GM12878 (cell line): ENCODE data around the gene ACCS. TPM values are rescaled to one million over a fixed set of nuclear protein-coding genes. Genes with fewer than 3 reads are reported as not detected.

Experiments
- ATAC-seq: fragments of 200-7000 bp; cut with Tn5 transposase; 3 replicates; pipeline ENCODE4 v1.9.1; 2020; ENCODE audit warnings: mild to moderate bottlenecking, moderate library complexity
- BruUV-seq: library from RNA; stranded (reverse); fragments of 400-500 nt; replicated peaks from 2 replicates; lab custom pipeline; 2021; lab: Mats Ljungman, UMichigan
- CTCF ChIA-PET: fragments of 300-600 bp; sonication (Branson Sonifier 250); formaldehyde crosslinking; extraction: SDS; loops from one replicate; lab custom pipeline; 2021; ENCODE audit warnings: inconsistent platforms; lab: Yijun Ruan, JAX
- POLR2A ChIA-PET: fragments of 350-600 bp; formaldehyde crosslinking; extraction: SDS; loops from one replicate; lab custom pipeline; 2021; ENCODE audit warnings: inconsistent platforms; lab: Charles Lee
- RAD21 ChIA-PET: fragments of 300-600 bp; sonication (Branson Sonifier 250); formaldehyde crosslinking; loops from one replicate; lab custom pipeline; 2023; ENCODE audit warnings: antibody characterized with exemption; ENCODE audit not compliant: unreplicated experiment; lab: Charles Lee
- SMC1A ChIA-PET: fragments of 300-600 bp; sonication (Branson Sonifier 250); formaldehyde crosslinking; loops from one replicate; lab custom pipeline; 2023; ENCODE audit not compliant: unreplicated experiment, uncharacterized antibody; lab: Charles Lee
- DNase-seq: peaks from one replicate; pipeline ENCODE4 v3.0.0-alpha.2; 2011; ENCODE audit warnings: low read depth, low spot score
- FAIRE-seq: peaks from 3 replicates; lab custom pipeline; 2011; peaks lifted over from hg19 to GRCh38; lab: Jason Lieb, UNC
- H2AFZ ChIP-seq: 2 replicates; pipeline ENCODE4 v1.6.0; 2011; ENCODE audit warnings: low read depth, low read length, control low read depth; ENCODE audit not compliant: control insufficient read depth
- H3K27ac ChIP-seq: 2 replicates; pipeline ENCODE4 v1.5.1; 2011; ENCODE audit warnings: control low read depth; ENCODE audit not compliant: control insufficient read depth, insufficient read depth
- H3K27me3 ChIP-seq, 2 experiments: replicated peaks in 1 of 2; 2 replicates each; pipeline versions ENCODE4 v1.6.0 to v1.6.1; 2011; ENCODE audit warnings: low read length in 1 of 2; ENCODE audit not compliant: control insufficient read depth in 2 of 2, insufficient read depth in 2 of 2
- H3K36me3 ChIP-seq, 2 experiments: 2 replicates each; pipeline ENCODE4 v1.5.1; 2011; ENCODE audit warnings: low read length in 1 of 2; ENCODE audit not compliant: control insufficient read depth in 2 of 2, insufficient read depth in 2 of 2
- H3K4me1 ChIP-seq: 2 replicates; pipeline ENCODE4 v1.6.1; 2011; ENCODE audit warnings: mild to moderate bottlenecking, low read length, moderate library complexity, mixed read lengths; ENCODE audit not compliant: control insufficient read depth, insufficient read depth
- H3K4me2 ChIP-seq: 2 replicates; pipeline ENCODE4 v1.6.0; 2011; ENCODE audit warnings: control low read depth; ENCODE audit not compliant: control insufficient read depth, insufficient read depth
- H3K4me3 ChIP-seq: fragments of 200-600 bp; sonication (generic); 2 replicates; pipeline ENCODE4 v1.5.1; 2016
- H3K79me2 ChIP-seq: 2 replicates; pipeline ENCODE4 v1.6.0; 2011; ENCODE audit warnings: low read length; ENCODE audit not compliant: control insufficient read depth, insufficient read depth
- H3K9ac ChIP-seq: 2 replicates; pipeline ENCODE4 v1.8.0; 2011; ENCODE audit warnings: low read length, control low read depth, mixed read lengths; ENCODE audit not compliant: control insufficient read depth, insufficient read depth
- H3K9me3 ChIP-seq: replicated peaks from 3 replicates; pipeline ENCODE4 v1.5.1; 2011; ENCODE audit warnings: mild to moderate bottlenecking, low read length; ENCODE audit not compliant: control insufficient read depth, insufficient read depth
- H4K20me1 ChIP-seq: 2 replicates; pipeline ENCODE4 v1.6.0; 2011; ENCODE audit not compliant: control insufficient read depth, insufficient read depth
- CEBPB ChIP-seq, 2 experiments: fragments of 150-350 bp in 1 of 2; IDR thresholded peaks; 2 replicates each; pipeline ENCODE4 v1.6.1; 2012 to 2014; ENCODE audit warnings: low read depth in 2 of 2, low read length in 2 of 2, borderline replicate concordance in 1 of 2, inconsistent platforms in 1 of 2
- CTCF ChIP-seq, 3 experiments: IDR thresholded peaks in 2 of 3; conservative IDR thresholded peaks in 1 of 3; 2 replicates each; pipeline ENCODE4 v1.5.1; 2011; ENCODE audit warnings: low read depth in 3 of 3, low read length in 3 of 3, mild to moderate bottlenecking in 3 of 3, control low read depth in 2 of 3, moderate library complexity in 2 of 3, inconsistent platforms in 1 of 3, mixed read lengths in 1 of 3; ENCODE audit not compliant: control insufficient read depth in 2 of 3, insufficient read depth in 1 of 3; ENCODE audit errors: extremely low read depth in 1 of 3
- HCFC1 ChIP-seq: fragments of 150-350 bp; IDR thresholded peaks from 2 replicates; pipeline ENCODE4 v1.6.1; 2014; ENCODE audit warnings: low read length
- JUNB ChIP-seq: IDR thresholded peaks from 2 replicates; pipeline ENCODE4 v1.6.1; 2016; ENCODE audit warnings: antibody characterized with exemption, mild to moderate bottlenecking
- MEF2B ChIP-seq: fragments of 450-650 bp; IDR thresholded peaks from 2 replicates; pipeline ENCODE4 v1.6.1; 2018; ENCODE audit warnings: mild to moderate bottlenecking, moderate library complexity; ENCODE audit not compliant: partially characterized antibody, poor library complexity, severe bottlenecking
- MTA2 ChIP-seq: fragments of 450-650 bp; IDR thresholded peaks from 2 replicates; pipeline ENCODE4 v1.6.1; 2016; ENCODE audit warnings: low read depth, mild to moderate bottlenecking, moderate library complexity
- NR2C2 ChIP-seq: IDR thresholded peaks from 2 replicates; pipeline ENCODE4 v1.6.1; 2011; ENCODE audit warnings: borderline replicate concordance, low read depth; ENCODE audit not compliant: control insufficient read depth, insufficient read length
- NR2F1 ChIP-seq: fragments of 450-650 bp; conservative IDR thresholded peaks from 2 replicates; pipeline ENCODE4 v1.6.1; 2017; ENCODE audit warnings: mild to moderate bottlenecking
- PKNOX1 ChIP-seq: fragments of 450-650 bp; IDR thresholded peaks from 2 replicates; pipeline ENCODE4 v1.6.1; 2016; ENCODE audit warnings: mild to moderate bottlenecking
- RAD21 ChIP-seq: IDR thresholded peaks from 2 replicates; pipeline ENCODE4 v1.6.1; 2011; ENCODE audit warnings: mild to moderate bottlenecking, low read depth, low read length, moderate library complexity; ENCODE audit not compliant: insufficient read depth
- RCOR1 ChIP-seq: conservative IDR thresholded peaks from 2 replicates; pipeline ENCODE4 v1.6.1; 2012; ENCODE audit warnings: low read depth, low read length, improper control_type of control experiment
- RUNX3 ChIP-seq: IDR thresholded peaks from 2 replicates; pipeline ENCODE4 v1.6.1; 2012; ENCODE audit warnings: low read length, inconsistent platforms
- SMC3 ChIP-seq: IDR thresholded peaks from 2 replicates; pipeline ENCODE4 v1.6.1; 2011; ENCODE audit warnings: low read length, improper control_type of control experiment, borderline replicate concordance
- YY1 ChIP-seq: IDR thresholded peaks from 2 replicates; pipeline ENCODE4 v1.6.1; 2011; ENCODE audit warnings: low read depth, mild to moderate bottlenecking, low read length
- ZBED1 ChIP-seq: IDR thresholded peaks from 2 replicates; pipeline ENCODE4 v1.6.1; 2016; ENCODE audit warnings: borderline replicate concordance
- ZBTB11 ChIP-seq: fragments of 450-650 bp; formaldehyde crosslinking; IDR thresholded peaks from 2 replicates; pipeline ENCODE4 v1.5.0; 2022; ENCODE audit warnings: mild to moderate bottlenecking, missing genetic modification characterization
- ZNF217 ChIP-seq: fragments of 450-650 bp; IDR thresholded peaks from 2 replicates; pipeline ENCODE4 v1.6.1; 2017; ENCODE audit warnings: antibody characterized with exemption, mild to moderate bottlenecking
- WGBS: methylation state at CpG from one replicate; pipeline ENCODE4 v1.1.6; 2016; ENCODE audit warnings: low lambda C conversion rate; ENCODE audit not compliant: insufficient replicate concordance, insufficient coverage; ENCODE audit errors: missing lambda C conversion rate; 5-methylcytosine and 5-hydroxymethylcytosine counted together
- in situ Hi-C: fragments of 300-500 bp; cut with MboI; formaldehyde crosslinking; loops from 9 replicates; pipeline ENCODE4 v1.14.3; 2018; ENCODE audit warnings: mixed read lengths
- intact Hi-C: fragments of 100-400 bp; cut with micrococcal nuclease; formaldehyde crosslinking; loops from one replicate; pipeline ENCODE4 v1.14.2; 2022; ENCODE audit not compliant: unreplicated experiment
- polyA plus RNA-seq, 11 experiments: library from polyadenylated mRNA; depleted of rRNA in 4 of 11; unstranded in 6 of 11; stranded (reverse) in 5 of 11; fragments of >200 nt; fragmentation: Nextera tagmentation in 4 of 11; fragmentation: Illumina TruSeq in 1 of 11; extraction: Ambion mirVana in 4 of 11; extraction: Trizol in 1 of 11; gene quantifications; 1 replicate in 1 of 11; 2 replicates in 10 of 11; pipeline versions ENCODE4 v1.2.1 to v1.2.3, GENCODE V29; 2011 to 2016; ENCODE audit warnings: inconsistent platforms in 2 of 11, missing spikeins in 2 of 11, low read depth in 1 of 11
- total RNA-seq, 4 experiments: library from RNA; depleted of rRNA in 3 of 4; stranded (reverse); fragments of >200 nt in 3 of 4; fragmentation: Illumina TruSeq in 1 of 4; extraction: Trizol in 1 of 4; gene quantifications; 2 replicates each; pipeline versions ENCODE4 v1.2.1 to v1.2.3, GENCODE V29; 2013 to 2021

The ACCS gene
- total and polyA plus RNA-seq, 10 of the 15 experiments (the other 5 are each of a cell fraction or from before 2014, with no cell fraction given), result 4.8 to 35.9 (median 17.0) TPM

GRCh38 chr11:44036811-44037657 is 29.0 kb upstream of the ACCS start:
- Histone ChIP-seq H3K27me3 (peaks cover 0 to 2% of the 10 kb centered on the region in 2 experiments; a peak in 1 of 4 replicates), H3K4me1 (no peaks in the 10 kb centered on the region), H3K27ac (no peak overlapping the region), H3K9me3 (no peaks in the 10 kb centered on the region; the same call in 2 of the 3 replicates), H4K20me1 (no peaks in the 10 kb centered on the region), H3K36me3 (no peaks in the 10 kb centered on the region), H3K4me3 (no peak overlapping the region), H3K9ac (no peak overlapping the region), H3K79me2 (no peaks in the 10 kb centered on the region), H2AFZ (no peak overlapping the region), H3K4me2 (no peak overlapping the region)
- 44% methylated on average over 12 of the region's 12 CpGs for WGBS
- TF ChIP-seq MEF2B (no peak), RCOR1 (no peak), PKNOX1 (no peak), CEBPB (IDR thresholded peaks at IDR 0.05; ENCODE audit: borderline replicate concordance in 1 of 2, low read depth in 2 of 2, low read length in 2 of 2) (no peak), HCFC1 (no peak), CTCF (IDR thresholded peaks at IDR 0.05 in 2 of 3, conservative IDR thresholded peaks at IDR 0.05 in 1 of 3; ENCODE audit: control insufficient read depth in 2 of 3, extremely low read depth in 1 of 3, insufficient read depth in 1 of 3, low read depth in 3 of 3, low read length in 3 of 3) (peak; percentile 69 to 76 (median 72)), JUNB (no peak), YY1 (no peak), RUNX3 (no peak), ZBTB11 (CRISPR knock-in tag) (no peak), ZNF217 (no peak), RAD21 (peak; percentile 66), ZBED1 (no peak), NR2C2 (no peak), NR2F1 (no peak), MTA2 (no peak), SMC3 (peak; percentile 63; the same call in 1 of the 2 replicates)
- ChIA-PET SMC1A (no interaction called here), RAD21 (interaction anchor here (0.5 kb wide), 1 partner anchor 471 kb away, joined by 3 read pairs; no protein-coding TSS in a partner anchor), POLR2A (interaction anchor here (0.6 kb wide), 1 partner anchor 186 kb away, joined by 4 read pairs; no protein-coding TSS in a partner anchor), CTCF (interaction anchor here (1.0 to 6.6 kb wide), 4 partner anchors 21 to 148 kb away, joined by 3 to 28 read pairs (median 4); no protein-coding TSS in a partner anchor)
- intact Hi-C loops (loop anchor here (1.0 kb wide), 1 partner anchor 147 kb away; no protein-coding TSS in a partner anchor), in situ Hi-C loops (no loop called here)
- FAIRE-seq, result no peak
- ATAC-seq, result peak; percentile 97
- DNase-seq, result peak; percentile 4
- no TSS peak for BruUV-seq
